ENCODE results near the gene SLC50A1. TPM values are rescaled to one million over a fixed set of nuclear protein-coding genes. Genes with fewer than 3 reads are reported as not detected.

Gene SLC50A1
- total RNA-seq, 2 donors from 2014 or later: 25.1 to 29.8 TPM

DNA sequence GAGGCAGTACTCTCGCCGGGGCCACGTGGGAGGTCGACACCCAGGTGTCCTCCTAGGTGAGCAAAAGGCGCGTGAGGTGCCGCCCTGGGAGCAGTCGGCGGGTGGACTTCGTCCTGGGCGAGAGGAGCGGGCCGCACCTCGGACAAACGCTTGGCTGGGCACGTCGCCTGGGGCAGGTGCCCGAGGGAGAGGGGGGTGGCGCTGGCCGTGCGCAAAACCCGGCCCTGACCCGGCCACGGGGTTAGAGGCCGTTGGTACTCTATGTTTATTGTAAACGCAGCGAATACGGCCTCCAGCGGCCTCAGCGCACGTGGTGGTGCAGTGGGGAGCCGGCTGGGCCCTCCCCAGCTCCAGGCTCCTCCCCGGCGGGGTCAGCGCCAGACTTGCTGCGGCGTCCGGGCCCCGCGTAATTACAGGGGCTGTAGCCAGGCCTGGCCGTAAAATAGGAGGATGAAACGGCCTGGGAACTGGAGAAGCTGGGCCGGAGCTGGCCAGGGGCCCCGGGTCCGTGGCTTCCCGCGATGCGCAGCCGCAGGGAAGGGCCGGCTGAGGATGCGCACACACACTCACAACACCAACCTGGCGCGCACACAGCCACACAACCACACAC is 9.6 kb upstream of the SLC50A1 start:
- Mint-ChIP-seq H3K9me3 (no peaks in the 10 kb centered on the region), H3K4me1 (peaks cover 36% of the 10 kb centered on the region), H3K27me3 (ENCODE audit: insufficient read depth) (peaks cover 90% of the 10 kb centered on the region), H3K27ac (no peak overlapping the region), H3K4me3 (peak overlapping the region; percentile 50), H3K36me3 (ENCODE audit: low read depth) (no peaks in the 10 kb centered on the region)
- Histone ChIP-seq H3K4me1 (ENCODE audit: control insufficient read depth, insufficient read depth, low read length) (peaks cover 17% of the 10 kb centered on the region), H3K9me3 (ENCODE audit: control insufficient read depth, low read length) (no peaks in the 10 kb centered on the region), H3K27ac (ENCODE audit: low read depth, low read length) (no peak overlapping the region), H3K36me3 (ENCODE audit: control insufficient read depth, insufficient read depth, low read length) (no peaks in the 10 kb centered on the region), H3K27me3 (ENCODE audit: control insufficient read depth, insufficient read depth, low read length, poor library complexity, severe bottlenecking) (peaks cover 74% of the 10 kb centered on the region), H3K9ac (ENCODE audit: extremely low read depth, low read length, poor library complexity, severe bottlenecking) (no peak overlapping the region), H3K4me3 (ENCODE audit: low read length) (peak overlapping the region; percentile 78)
- peak; percentile 70 for DNase-seq
- TF ChIP-seq, protein P1, sequence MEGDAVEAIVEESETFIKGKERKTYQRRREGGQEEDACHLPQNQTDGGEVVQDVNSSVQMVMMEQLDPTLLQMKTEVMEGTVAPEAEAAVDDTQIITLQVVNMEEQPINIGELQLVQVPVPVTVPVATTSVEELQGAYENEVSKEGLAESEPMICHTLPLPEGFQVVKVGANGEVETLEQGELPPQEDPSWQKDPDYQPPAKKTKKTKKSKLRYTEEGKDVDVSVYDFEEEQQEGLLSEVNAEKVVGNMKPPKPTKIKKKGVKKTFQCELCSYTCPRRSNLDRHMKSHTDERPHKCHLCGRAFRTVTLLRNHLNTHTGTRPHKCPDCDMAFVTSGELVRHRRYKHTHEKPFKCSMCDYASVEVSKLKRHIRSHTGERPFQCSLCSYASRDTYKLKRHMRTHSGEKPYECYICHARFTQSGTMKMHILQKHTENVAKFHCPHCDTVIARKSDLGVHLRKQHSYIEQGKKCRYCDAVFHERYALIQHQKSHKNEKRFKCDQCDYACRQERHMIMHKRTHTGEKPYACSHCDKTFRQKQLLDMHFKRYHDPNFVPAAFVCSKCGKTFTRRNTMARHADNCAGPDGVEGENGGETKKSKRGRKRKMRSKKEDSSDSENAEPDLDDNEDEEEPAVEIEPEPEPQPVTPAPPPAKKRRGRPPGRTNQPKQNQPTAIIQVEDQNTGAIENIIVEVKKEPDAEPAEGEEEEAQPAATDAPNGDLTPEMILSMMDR (conservative IDR thresholded peaks at IDR 0.05): no peak
- 8 to 9% methylated on average over 18 to 53 of the region's 53 CpGs for WGBS, 2 experiments (ENCODE audit: insufficient coverage in 1 of 2, insufficient read length in 1 of 2)

DNA sequence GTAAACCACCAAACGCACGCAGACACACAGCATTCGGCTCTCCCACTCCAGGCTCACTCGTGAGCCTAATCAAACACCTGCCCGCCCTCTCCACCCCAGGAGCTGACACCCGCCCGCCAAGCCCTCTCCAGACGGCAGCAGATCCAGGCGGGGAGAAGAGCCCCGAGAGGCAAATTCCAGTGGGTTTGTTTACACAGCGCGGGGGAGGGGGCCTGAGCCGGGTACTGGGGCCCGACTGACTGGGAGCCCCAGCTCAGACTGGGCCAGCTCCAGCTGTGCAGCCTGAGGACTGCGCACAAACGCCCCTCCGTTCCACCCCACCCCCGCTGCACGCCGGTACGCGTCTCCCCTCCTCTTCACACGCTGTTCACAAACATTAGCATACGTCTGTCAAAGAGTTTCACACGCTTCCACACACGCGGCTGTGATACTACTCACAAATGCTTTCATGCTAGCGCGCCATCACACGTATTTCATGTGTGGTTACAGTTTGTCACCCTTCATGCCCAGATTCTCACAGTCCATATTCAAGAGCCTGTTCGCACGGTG is 9.0 kb upstream of the SLC50A1 start:
- Histone ChIP-seq H3K27me3 (ENCODE audit: control insufficient read depth, insufficient read depth, low read length, poor library complexity, severe bottlenecking) (peaks cover 72% of the 10 kb centered on the region), H3K9ac (ENCODE audit: extremely low read depth, low read length, poor library complexity, severe bottlenecking) (peak overlapping the region; percentile 15), H3K4me1 (ENCODE audit: control insufficient read depth, insufficient read depth, low read length) (peaks cover 17% of the 10 kb centered on the region), H3K27ac (ENCODE audit: low read depth, low read length) (no peak overlapping the region), H3K4me3 (ENCODE audit: low read length) (peak overlapping the region; percentile 78), H3K9me3 (ENCODE audit: control insufficient read depth, low read length) (no peaks in the 10 kb centered on the region), H3K36me3 (ENCODE audit: control insufficient read depth, insufficient read depth, low read length) (no peaks in the 10 kb centered on the region)
- Mint-ChIP-seq H3K27ac (no peak overlapping the region), H3K36me3 (ENCODE audit: low read depth) (peaks cover 1% of the 10 kb centered on the region), H3K4me3 (peak overlapping the region; percentile 50), H3K27me3 (ENCODE audit: insufficient read depth) (peaks cover 90% of the 10 kb centered on the region), H3K4me1 (peaks cover 36% of the 10 kb centered on the region), H3K9me3 (no peaks in the 10 kb centered on the region)
- DNase-seq: peak; percentile 81
- TF ChIP-seq, protein P1 (conservative IDR thresholded peaks at IDR 0.05): no peak
- WGBS, 2 experiments (ENCODE audit: insufficient coverage in 1 of 2, insufficient read length in 1 of 2): 1 to 3% methylated on average over 19 to 32 of the region's 32 CpGs

DNA sequence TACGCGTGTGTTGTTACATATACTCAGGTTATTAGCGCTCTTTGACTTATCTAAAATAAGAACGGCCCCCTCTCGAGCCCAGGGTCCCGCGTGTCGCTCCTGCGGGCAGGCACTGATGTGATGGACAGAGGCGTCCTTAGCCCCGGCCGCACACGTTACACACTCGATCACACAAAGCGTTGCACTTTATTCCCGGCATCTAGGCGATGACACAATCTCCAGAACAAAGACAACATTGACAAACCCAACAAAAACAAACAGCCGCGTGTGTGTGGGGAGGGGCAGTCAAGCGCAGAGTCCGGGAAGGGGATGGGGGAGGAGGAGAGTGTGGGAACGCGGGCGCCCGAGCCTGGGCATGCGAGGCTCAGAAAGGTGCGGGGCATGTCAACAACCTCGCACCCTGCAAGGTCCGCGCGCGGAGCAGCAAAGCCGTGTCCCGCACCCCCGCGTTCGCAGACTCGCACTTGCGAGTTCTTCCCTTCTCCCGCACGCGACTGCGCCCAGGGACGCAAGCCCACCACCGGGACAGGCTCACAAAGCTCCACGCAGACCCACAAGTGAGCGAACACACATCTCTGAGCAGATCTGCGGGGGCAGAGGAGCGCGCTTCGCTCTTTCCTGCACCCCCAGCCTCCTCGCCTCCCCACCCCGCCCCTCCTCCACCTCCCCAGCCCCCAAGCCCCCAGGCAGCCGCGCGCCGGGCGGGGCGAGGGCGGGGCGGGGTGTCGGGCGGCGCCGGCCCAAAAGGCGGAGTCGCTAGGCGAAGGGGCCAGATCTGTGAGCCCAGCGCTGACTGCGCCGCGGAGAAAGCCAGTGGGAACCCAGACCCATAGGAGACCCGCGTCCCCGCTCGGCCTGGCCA is 8.3 kb upstream of the SLC50A1 start, which contains the start of gene EFNA1:
EFNA1 (plus strand) TSS at position 772 of the 862 bp plus-strand sequence. CDS start 102 bp downstream, outside the sequence.
- H3K36me3 Mint-ChIP-seq (ENCODE audit: low read depth): peaks cover 5% of the 10 kb centered on the region
- no peak within 1 kb of the TSS for H3K27ac Mint-ChIP-seq
- peaks cover 91% of the 10 kb centered on the region for H3K27me3 Mint-ChIP-seq (ENCODE audit: insufficient read depth)
- DNase-seq: peak; percentile 79
- H3K4me3 Mint-ChIP-seq: peak within 1 kb of the TSS; percentile 50
- peak within 1 kb of the TSS; percentile 15 for H3K9ac ChIP-seq (ENCODE audit: extremely low read depth, low read length, poor library complexity, severe bottlenecking)
- peak within 1 kb of the TSS; percentile 78 for H3K4me3 ChIP-seq (ENCODE audit: low read length)
- H3K4me1 Mint-ChIP-seq: peaks cover 36% of the 10 kb centered on the region
- peaks cover 17% of the 10 kb centered on the region for H3K4me1 ChIP-seq (ENCODE audit: control insufficient read depth, insufficient read depth, low read length)
- TF ChIP-seq, protein P1 (conservative IDR thresholded peaks at IDR 0.05): no peak
- no peak within 1 kb of the TSS for H3K27ac ChIP-seq (ENCODE audit: low read depth, low read length)
- no peaks in the 10 kb centered on the region for H3K36me3 ChIP-seq (ENCODE audit: control insufficient read depth, insufficient read depth, low read length)
- peaks cover 72% of the 10 kb centered on the region for H3K27me3 ChIP-seq (ENCODE audit: control insufficient read depth, insufficient read depth, low read length, poor library complexity, severe bottlenecking)
- WGBS, 2 experiments (ENCODE audit: insufficient coverage in 1 of 2, insufficient read length in 1 of 2): 0% methylated on average over 31 to 73 of the region's 76 CpGs
- H3K9me3 Mint-ChIP-seq: no peaks in the 10 kb centered on the region
- H3K9me3 ChIP-seq (ENCODE audit: control insufficient read depth, low read length): no peaks in the 10 kb centered on the region
